ENCODE results near the gene SVBP.
A peak's percentile ranks its signal among the peaks of the same experiment; 100 is the strongest.

Gene SVBP

DNA sequence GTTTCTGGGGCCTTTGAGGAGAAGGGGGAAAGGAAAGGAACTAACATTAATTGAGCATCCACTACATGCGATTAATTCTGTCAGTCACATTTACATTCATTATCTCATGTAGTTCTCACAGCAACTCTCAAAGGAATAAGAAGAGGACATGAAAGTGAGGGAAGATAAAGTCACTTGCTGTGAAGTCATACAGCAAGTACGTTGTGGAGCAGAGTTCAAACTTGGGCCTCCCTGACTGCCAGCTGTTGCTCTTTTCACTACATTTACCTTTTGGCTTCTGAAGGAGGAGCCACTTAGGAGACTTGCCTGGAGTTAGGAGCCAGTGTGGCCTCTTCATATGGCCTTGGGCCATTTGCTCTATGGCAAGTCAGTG is 35.4 kb upstream of the SVBP start:
- H3K4me3 ChIP-seq (ENCODE audit: low read depth, low read length), result no peak overlapping the region
- DNase-seq (ENCODE audit: low read depth), result no peak
- TF ChIP-seq, protein P1, sequence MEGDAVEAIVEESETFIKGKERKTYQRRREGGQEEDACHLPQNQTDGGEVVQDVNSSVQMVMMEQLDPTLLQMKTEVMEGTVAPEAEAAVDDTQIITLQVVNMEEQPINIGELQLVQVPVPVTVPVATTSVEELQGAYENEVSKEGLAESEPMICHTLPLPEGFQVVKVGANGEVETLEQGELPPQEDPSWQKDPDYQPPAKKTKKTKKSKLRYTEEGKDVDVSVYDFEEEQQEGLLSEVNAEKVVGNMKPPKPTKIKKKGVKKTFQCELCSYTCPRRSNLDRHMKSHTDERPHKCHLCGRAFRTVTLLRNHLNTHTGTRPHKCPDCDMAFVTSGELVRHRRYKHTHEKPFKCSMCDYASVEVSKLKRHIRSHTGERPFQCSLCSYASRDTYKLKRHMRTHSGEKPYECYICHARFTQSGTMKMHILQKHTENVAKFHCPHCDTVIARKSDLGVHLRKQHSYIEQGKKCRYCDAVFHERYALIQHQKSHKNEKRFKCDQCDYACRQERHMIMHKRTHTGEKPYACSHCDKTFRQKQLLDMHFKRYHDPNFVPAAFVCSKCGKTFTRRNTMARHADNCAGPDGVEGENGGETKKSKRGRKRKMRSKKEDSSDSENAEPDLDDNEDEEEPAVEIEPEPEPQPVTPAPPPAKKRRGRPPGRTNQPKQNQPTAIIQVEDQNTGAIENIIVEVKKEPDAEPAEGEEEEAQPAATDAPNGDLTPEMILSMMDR (IDR thresholded peaks at IDR 0.05; ENCODE audit: insufficient read depth, low read depth, low read length, missing control alignments), result no peak

DNA sequence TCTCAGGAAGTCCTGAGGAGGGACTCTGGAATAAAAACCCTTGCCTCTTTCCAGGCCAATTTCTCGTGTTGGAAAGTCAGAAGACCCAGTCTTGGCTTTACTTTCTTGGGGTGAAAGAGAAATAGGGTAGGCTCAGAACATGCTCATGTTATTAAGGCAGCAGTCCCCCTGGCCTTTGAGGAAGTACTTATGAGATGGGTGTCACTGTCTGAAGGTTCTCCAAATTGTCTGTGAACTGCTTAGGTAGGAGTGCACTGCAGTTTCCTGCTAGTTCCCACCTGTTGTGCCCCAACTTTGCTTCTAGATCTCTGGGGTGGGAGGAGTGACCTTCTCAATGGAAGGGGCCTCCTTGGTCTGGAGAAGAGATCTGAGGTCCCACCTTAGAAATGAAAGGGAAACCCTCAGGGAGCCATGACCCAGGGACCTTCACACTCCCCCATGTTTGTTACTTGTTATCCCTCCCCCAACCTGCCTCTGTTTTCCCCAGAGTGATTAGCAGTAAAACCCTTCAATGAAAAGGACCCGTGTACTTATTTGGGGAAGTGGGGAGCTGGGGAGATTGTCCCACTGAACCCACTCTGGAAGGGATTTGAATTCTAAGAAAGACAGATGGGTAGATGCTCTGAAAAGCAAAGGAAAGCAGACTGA is 34.9 kb upstream of the SVBP start:
- DNase-seq (ENCODE audit: low read depth), result no peak
- TF ChIP-seq, protein P1 (IDR thresholded peaks at IDR 0.05; ENCODE audit: insufficient read depth, low read depth, low read length, missing control alignments), result no peak
- H3K4me3 ChIP-seq (ENCODE audit: low read depth, low read length), result no peak overlapping the region

DNA sequence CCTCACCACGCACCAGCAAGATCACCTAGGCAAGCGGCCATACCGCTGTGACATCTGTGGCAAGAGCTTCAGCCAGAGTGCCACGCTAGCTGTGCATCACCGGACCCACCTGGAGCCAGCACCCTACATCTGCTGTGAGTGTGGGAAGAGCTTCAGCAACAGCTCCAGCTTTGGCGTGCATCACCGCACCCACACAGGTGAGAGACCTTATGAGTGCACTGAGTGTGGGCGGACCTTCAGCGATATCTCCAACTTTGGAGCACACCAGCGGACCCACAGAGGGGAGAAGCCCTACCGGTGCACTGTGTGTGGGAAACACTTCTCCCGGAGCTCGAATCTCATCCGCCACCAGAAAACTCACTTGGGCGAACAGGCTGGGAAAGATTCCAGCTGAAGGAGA is 34.2 kb upstream of the SVBP start:
- DNase-seq (ENCODE audit: low read depth), result no peak
- TF ChIP-seq, protein P1 (IDR thresholded peaks at IDR 0.05; ENCODE audit: insufficient read depth, low read depth, low read length, missing control alignments), result no peak
- H3K4me3 ChIP-seq (ENCODE audit: low read depth, low read length), result no peak overlapping the region

DNA sequence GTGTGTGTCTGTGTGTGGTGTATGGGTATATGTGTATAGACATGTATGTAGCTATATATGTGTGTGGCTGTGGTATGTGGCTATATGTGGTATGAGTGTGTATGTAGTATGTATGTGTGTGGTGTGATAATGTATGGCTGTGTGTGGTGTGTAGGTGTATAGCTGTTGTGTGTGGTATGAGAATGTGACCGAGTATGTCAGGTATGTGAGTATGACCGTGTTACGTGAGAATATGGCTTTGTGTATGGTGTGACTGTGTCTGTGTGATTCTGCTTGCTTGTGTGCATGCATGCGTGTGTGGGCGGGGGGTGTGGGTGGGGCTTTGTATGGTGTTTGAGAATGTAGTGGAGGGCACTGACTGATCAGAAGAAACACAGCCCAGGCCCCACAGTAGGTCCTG is 32.7 kb upstream of the SVBP start:
- H3K4me3 ChIP-seq (ENCODE audit: low read depth, low read length), result no peak overlapping the region
- no peak for DNase-seq (ENCODE audit: low read depth)
- TF ChIP-seq, protein P1 (IDR thresholded peaks at IDR 0.05; ENCODE audit: insufficient read depth, low read depth, low read length, missing control alignments), result no peak

DNA sequence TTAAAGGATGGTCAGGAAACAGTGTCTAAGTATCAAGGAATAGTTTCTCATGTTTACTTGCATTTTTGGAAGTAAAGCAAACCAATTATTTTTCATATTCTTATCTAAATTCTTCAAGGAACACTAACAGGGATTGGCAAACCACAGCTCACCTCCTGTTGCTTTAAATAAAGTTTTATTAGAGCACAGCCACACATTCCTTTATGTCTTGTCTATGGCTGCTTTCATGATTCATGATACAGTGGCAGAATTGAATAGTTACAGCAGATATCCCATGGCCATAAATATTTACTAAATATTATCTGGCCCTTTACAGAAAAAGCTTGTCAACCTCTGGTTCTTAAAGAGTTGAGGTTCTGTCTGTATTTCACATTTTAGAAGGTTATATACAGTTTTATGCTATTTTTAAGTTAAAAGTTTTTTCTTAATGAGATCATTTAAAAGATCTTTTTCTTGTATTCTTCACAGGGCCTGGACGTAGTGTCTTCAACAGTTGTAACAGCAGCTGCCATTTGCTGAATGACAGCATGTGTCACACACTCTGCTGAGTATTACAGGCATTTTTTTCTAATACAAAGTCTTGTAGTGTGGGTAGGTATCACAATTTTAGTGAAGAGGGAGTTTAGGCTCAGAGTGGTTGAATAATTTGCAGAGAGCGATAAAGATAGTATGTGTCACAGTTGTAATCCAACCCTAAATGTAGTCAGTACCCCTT is 31.8 kb upstream of the SVBP start:
- DNase-seq (ENCODE audit: low read depth), result no peak
- TF ChIP-seq, protein P1 (IDR thresholded peaks at IDR 0.05; ENCODE audit: insufficient read depth, low read depth, low read length, missing control alignments), result no peak
- H3K4me3 ChIP-seq (ENCODE audit: low read depth, low read length), result no peak overlapping the region

DNA sequence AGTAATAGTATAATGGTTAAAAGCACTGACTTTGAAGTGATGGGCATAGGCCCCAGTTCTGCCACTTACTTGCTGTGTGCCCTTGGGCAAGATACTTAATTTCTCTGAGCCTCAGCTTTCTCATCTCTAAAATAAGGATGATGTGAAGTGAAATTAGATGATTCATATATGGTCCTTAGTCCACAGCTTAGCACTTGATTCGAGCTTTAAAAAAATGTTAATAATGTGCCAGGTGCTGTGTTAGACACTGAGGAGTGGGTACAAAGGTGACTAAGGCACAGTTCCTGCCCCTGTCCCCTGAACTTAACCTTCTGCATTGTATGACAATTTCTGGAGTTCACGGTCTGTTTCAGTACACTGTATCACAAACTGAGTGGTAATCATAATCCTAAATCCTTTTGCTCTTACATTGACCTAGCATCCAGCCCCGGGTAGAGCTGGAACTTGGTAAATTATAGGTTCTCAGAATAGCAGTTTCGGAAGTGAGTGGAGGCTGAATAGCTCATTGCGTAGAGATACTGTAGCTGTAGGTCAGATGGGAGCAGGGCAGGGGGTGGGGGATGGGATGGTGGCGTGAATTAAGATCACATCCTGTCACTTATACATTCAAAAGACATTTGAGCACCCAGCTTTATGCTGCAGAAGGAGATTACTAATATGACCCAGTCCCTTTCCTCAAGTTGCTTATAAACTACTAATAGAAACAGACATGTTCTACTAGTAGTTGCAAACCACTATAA is 30.7 kb upstream of the SVBP start:
- peak; percentile 49 for DNase-seq (ENCODE audit: low read depth)
- peak overlapping the region; percentile 92 for H3K4me3 ChIP-seq (ENCODE audit: low read depth, low read length)
- TF ChIP-seq, protein P1 (IDR thresholded peaks at IDR 0.05; ENCODE audit: insufficient read depth, low read depth, low read length, missing control alignments), result no peak
